Naive B cell (primary cell): ENCODE data around the gene NAA40. TPM values are rescaled to one million over a fixed set of nuclear protein-coding genes. Genes with fewer than 3 reads are reported as not detected.

Experiments used
- ATAC-seq, 2 donors: fragments of 150-1000 bp; cut with Tn5 transposase; 2 replicates each; pipeline ENCODE4 v1.10.0; 2021; ENCODE audit warnings: low read depth in 2 of 2, mild to moderate bottlenecking in 2 of 2, moderate library complexity in 2 of 2
- DNase-seq: peaks from one replicate; pipeline ENCODE4 v3.0.0; 2022
- H3K27ac Mint-ChIP-seq, 6 donors: one replicate each; pipeline ENCODE4 v1.8.0; 2020 to 2022; ENCODE audit warnings: mild to moderate bottlenecking in 6 of 6, mixed read lengths in 6 of 6, moderate library complexity in 5 of 6, inconsistent platforms in 2 of 6
- H3K27me3 Mint-ChIP-seq, 3 donors: one replicate each; pipeline ENCODE4 v1.8.0; 2021 to 2022; ENCODE audit warnings: mixed read lengths in 3 of 3, mild to moderate bottlenecking in 1 of 3
- H3K36me3 Mint-ChIP-seq, 2 donors: one replicate each; pipeline ENCODE4 v1.8.0; 2020 to 2022; ENCODE audit warnings: mixed read lengths in 2 of 2, inconsistent platforms in 1 of 2, mild to moderate bottlenecking in 1 of 2
- H3K4me1 Mint-ChIP-seq, 3 donors: one replicate each; pipeline ENCODE4 v1.8.0; 2020 to 2022; ENCODE audit warnings: mixed read lengths in 3 of 3, inconsistent platforms in 1 of 3, mild to moderate bottlenecking in 1 of 3, moderate library complexity in 1 of 3
- H3K4me3 Mint-ChIP-seq, 8 donors: one replicate each; pipeline ENCODE4 v1.8.0; 2020 to 2022; ENCODE audit warnings: mild to moderate bottlenecking in 8 of 8, mixed read lengths in 8 of 8, moderate library complexity in 8 of 8, inconsistent platforms in 2 of 8
- H3K9me3 Mint-ChIP-seq, 7 donors: one replicate each; pipeline ENCODE4 v1.8.0; 2020 to 2022; ENCODE audit warnings: mixed read lengths in 7 of 7, mild to moderate bottlenecking in 5 of 7, inconsistent platforms in 2 of 7, moderate library complexity in 1 of 7
- polyA plus RNA-seq, 6 donors: library from polyadenylated mRNA; unstranded; fragments of 300-500 nt; fragmentation: Illumina TruSeq; gene quantifications; one replicate each; pipeline ENCODE4 v1.2.3, GENCODE V29; 2021; ENCODE audit warnings: low read depth in 6 of 6

The NAA40 gene
- 10 to 100 TPM in 4 of 6 donors, 1 to 10 TPM in 2; 8.2 to 18.4 (median 11.8) TPM for polyA plus RNA-seq

DNA sequence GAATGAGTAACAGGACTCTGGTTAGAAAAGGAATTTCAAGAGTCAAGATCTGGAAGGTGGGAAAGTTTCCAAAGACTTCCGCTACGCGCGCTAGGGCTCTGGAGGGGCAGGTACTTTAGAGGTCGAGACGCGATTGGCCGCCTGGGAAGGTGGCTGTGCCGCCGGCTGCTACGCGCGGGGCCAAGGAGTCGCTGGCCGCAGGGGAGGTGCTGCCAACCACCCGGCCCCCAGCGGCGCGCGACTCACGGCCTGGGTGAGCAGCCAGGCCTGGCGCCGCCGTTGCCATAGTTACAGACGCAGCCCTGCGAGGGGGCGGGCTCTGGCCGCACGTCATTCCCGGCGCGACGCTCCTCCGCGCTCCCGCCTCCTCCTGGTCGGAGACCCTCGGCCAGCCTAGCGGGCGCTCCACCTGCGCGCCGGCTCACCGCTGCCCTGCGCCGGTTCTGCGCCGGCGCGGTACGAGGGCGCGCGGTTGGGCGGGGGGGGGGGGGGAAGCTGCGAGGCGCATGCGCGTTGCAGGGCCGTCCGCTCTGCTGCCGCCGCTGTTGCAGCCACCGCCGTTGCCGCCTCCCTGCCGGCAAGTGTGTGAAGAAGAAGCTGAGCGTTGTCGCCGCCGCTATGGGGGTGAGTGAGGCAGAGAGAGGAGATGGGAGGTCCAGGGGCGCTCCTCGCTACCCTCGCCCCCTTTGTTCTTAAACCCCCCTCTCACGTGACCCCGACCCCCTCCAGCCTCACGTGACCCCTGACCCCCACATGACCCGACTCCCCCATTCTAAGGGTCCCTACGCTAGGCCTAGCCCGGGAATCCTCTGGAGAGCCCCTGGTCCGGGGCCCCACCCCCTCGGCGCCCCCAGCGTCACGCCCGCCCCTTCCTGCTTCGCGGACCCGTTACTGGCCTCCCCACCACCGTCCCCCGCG lies at the start of gene NAA40:
TSS of gene NAA40 (plus strand) at position 524 of the 918 bp plus-strand sequence. CDS start at position 619, 95 bp downstream.
- Mint-ChIP-seq H3K27ac (peak within 1 kb of the TSS; percentile 81 to 97 (median 92)), H3K4me3 (peak within 1 kb of the TSS; percentile 78 to 94 (median 91))

GRCh38 chr11:63889344-63889743 lies 49.5 kb upstream of the NAA40 start:
- ATAC-seq (no peak), DNase-seq (no peak)
- Mint-ChIP-seq H3K4me3 (peak overlapping the region; percentile 75 to 96 (median 90)), H3K9me3 (no peaks in the 10 kb centered on the region), H3K36me3 (peaks cover 0 to 4% of the 10 kb centered on the region in 2 donors), H3K27ac (peak overlapping the region; percentile 53 to 92 (median 78)), H3K27me3 (no peaks in the 10 kb centered on the region), H3K4me1 (peaks cover 55 to 75% (median 74%) of the 10 kb centered on the region in 3 donors)

More for the DNA sequence above, at the start of gene NAA40:
- Mint-ChIP-seq H3K9me3 (no peaks in the 10 kb centered on the region), H3K4me1 (peaks cover 30 to 43% (median 41%) of the 10 kb centered on the region in 3 donors), H3K27me3 (no peaks in the 10 kb centered on the region), H3K36me3 (no peaks in the 10 kb centered on the region)
- DNase-seq (peak; percentile 89), ATAC-seq (peak; percentile 84 to 86)

- Mint-ChIP-seq H3K27ac (peak overlapping the region in 5 of 6 donors; percentile 57 to 93 (median 74)), H3K36me3 (peaks cover 0 to 4% of the 10 kb centered on the region in 2 donors), H3K4me1 (peaks cover 53 to 68% (median 65%) of the 10 kb centered on the region in 3 donors), H3K27me3 (no peaks in the 10 kb centered on the region), H3K4me3 (peak overlapping the region in 3 of 8 donors; percentile 32 to 88 (median 86)), H3K9me3 (no peaks in the 10 kb centered on the region)
- no peak for DNase-seq
- no peak for ATAC-seq
Observed at GRCh38 chr11:63890368-63890767, 48.4 kb upstream of the NAA40 start.

GRCh38 chr11:63892228-63892627 lies 46.6 kb upstream of the NAA40 start:
- ATAC-seq (no peak), DNase-seq (no peak)
- Mint-ChIP-seq H3K36me3 (peaks cover 7 to 9% of the 10 kb centered on the region in 2 donors), H3K27me3 (no peaks in the 10 kb centered on the region), H3K27ac (peak overlapping the region in 4 of 6 donors; percentile 31 to 42 (median 36)), H3K4me1 (peaks cover 48 to 58% (median 57%) of the 10 kb centered on the region in 3 donors), H3K4me3 (no peak overlapping the region), H3K9me3 (no peaks in the 10 kb centered on the region)

- Mint-ChIP-seq H3K27me3 (no peaks in the 10 kb centered on the region), H3K9me3 (no peaks in the 10 kb centered on the region), H3K4me1 (peaks cover 38 to 47% (median 46%) of the 10 kb centered on the region in 3 donors), H3K4me3 (peak overlapping the region in 1 of 8 donors; percentile 4), H3K36me3 (peaks cover 7 to 19% of the 10 kb centered on the region in 2 donors), H3K27ac (no peak overlapping the region)
- DNase-seq (no peak), ATAC-seq (no peak)
Observed at GRCh38 chr11:63893355-63893754, 45.4 kb upstream of the NAA40 start.

- H3K4me1 Mint-ChIP-seq, result peaks cover 14 to 22% (median 19%) of the 10 kb centered on the region in 3 donors
- DNase-seq, result no peak
- peak overlapping the region in 2 of 6 donors; percentile 9 to 22 for H3K27ac Mint-ChIP-seq
- peaks cover 20 to 22% of the 10 kb centered on the region in 2 donors for H3K36me3 Mint-ChIP-seq
- H3K27me3 Mint-ChIP-seq, result no peaks in the 10 kb centered on the region
- no peak for ATAC-seq
- no peak overlapping the region for H3K4me3 Mint-ChIP-seq
- no peaks in the 10 kb centered on the region for H3K9me3 Mint-ChIP-seq
Observed at GRCh38 chr11:63896071-63896470, 42.7 kb upstream of the NAA40 start.

- H3K27me3 Mint-ChIP-seq, result no peaks in the 10 kb centered on the region
- H3K9me3 Mint-ChIP-seq, result no peaks in the 10 kb centered on the region
- H3K4me3 Mint-ChIP-seq, result no peak overlapping the region
- H3K4me1 Mint-ChIP-seq, result peaks cover 4 to 12% (median 6%) of the 10 kb centered on the region in 3 donors
- H3K36me3 Mint-ChIP-seq, result peaks cover 30 to 33% of the 10 kb centered on the region in 2 donors
- DNase-seq (no peak), ATAC-seq (no peak)
- H3K27ac Mint-ChIP-seq, result no peak overlapping the region
Observed at GRCh38 chr11:63897459-63898146, 41.2 kb upstream of the NAA40 start.

GRCh38 chr11:63901660-63902059 lies 37.1 kb upstream of the NAA40 start:
- H3K27me3 Mint-ChIP-seq, result no peaks in the 10 kb centered on the region
- no peak overlapping the region for H3K4me3 Mint-ChIP-seq
- DNase-seq (no peak), ATAC-seq (no peak)
- H3K36me3 Mint-ChIP-seq, result peaks cover 20 to 58% of the 10 kb centered on the region in 2 donors
- H3K27ac Mint-ChIP-seq, result peak overlapping the region in 1 of 6 donors; percentile 32
- no peaks in the 10 kb centered on the region for H3K9me3 Mint-ChIP-seq
- peaks cover 0 to 8% (median 5%) of the 10 kb centered on the region in 3 donors for H3K4me1 Mint-ChIP-seq

DNA sequence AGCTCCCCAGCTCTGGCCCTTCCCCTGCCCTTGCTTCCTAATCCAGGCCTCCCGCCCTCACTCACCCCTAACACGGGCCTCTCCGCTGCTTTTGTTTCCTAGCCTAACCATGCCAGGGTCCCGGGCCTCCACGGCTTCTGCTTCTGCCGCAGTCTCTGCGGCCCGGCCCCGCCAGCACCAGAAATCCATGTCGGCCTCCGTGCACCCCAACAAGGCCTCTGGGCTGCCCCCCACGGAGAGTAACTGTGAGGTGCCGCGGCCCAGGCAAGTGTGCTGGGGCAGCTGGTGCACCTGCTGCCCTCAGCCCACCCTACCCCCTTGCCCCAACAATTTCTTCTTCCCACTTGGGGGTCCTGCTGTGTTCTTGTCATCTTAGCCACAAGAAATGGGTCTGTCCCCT lies 34.9 kb upstream of the NAA40 start:
- no peak overlapping the region for H3K4me3 Mint-ChIP-seq
- H3K27ac Mint-ChIP-seq, result peak overlapping the region in 1 of 6 donors; percentile 72
- H3K36me3 Mint-ChIP-seq, result peaks cover 11 to 61% of the 10 kb centered on the region in 2 donors
- peaks cover 2 to 12% (median 10%) of the 10 kb centered on the region in 3 donors for H3K4me1 Mint-ChIP-seq
- H3K27me3 Mint-ChIP-seq, result no peaks in the 10 kb centered on the region
- no peaks in the 10 kb centered on the region for H3K9me3 Mint-ChIP-seq
- ATAC-seq (no peak), DNase-seq (no peak)

DNA sequence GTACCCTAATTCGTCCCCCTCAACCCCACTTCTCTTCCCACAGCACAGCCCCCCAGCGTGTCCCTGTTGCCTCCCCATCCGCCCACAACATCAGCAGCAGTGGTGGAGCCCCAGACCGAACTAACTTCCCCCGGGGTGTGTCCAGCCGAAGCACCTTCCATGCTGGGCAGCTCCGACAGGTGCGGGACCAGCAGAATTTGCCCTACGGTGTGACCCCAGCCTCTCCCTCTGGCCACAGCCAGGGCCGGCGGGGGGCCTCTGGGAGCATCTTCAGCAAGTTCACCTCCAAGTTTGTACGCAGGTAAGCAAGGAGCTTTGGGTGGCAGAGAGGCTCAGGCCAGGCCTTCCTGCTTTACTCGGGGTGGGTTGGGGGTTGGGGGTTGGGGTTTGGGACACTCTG lies 34.1 kb upstream of the NAA40 start:
- DNase-seq (no peak), ATAC-seq (no peak)
- peaks cover 11 to 55% of the 10 kb centered on the region in 2 donors for H3K36me3 Mint-ChIP-seq
- H3K27me3 Mint-ChIP-seq, result no peaks in the 10 kb centered on the region
- peak overlapping the region in 3 of 6 donors; percentile 57 to 88 (median 60) for H3K27ac Mint-ChIP-seq
- H3K4me3 Mint-ChIP-seq, result peak overlapping the region in 1 of 8 donors; percentile 28
- no peaks in the 10 kb centered on the region for H3K9me3 Mint-ChIP-seq
- H3K4me1 Mint-ChIP-seq, result peaks cover 2 to 12% (median 10%) of the 10 kb centered on the region in 3 donors

DNA sequence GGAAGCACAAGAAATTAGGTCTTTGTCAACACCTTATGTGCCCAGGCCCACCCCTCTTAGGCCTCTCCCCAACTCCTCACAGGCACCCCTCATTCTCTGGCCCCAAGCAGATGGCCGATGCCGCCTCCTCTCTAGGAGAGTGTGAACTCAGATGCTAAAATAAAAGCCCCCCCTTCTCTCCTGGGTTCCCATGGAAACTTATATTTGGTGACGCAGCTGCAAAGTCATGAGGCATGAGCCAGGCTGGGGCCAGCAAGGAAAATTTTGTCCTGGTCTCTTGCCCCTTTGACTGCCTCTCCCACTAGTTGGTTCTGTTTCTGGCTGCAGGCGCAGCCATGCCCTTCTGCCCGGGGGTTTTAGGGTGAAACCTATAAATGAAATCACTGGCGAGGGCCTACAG lies 33.6 kb upstream of the NAA40 start:
- H3K27me3 Mint-ChIP-seq, result no peaks in the 10 kb centered on the region
- ATAC-seq (no peak), DNase-seq (no peak)
- H3K27ac Mint-ChIP-seq, result no peak overlapping the region
- H3K9me3 Mint-ChIP-seq, result no peaks in the 10 kb centered on the region
- peaks cover 2 to 12% (median 10%) of the 10 kb centered on the region in 3 donors for H3K4me1 Mint-ChIP-seq
- H3K36me3 Mint-ChIP-seq, result peaks cover 11 to 55% of the 10 kb centered on the region in 2 donors
- no peak overlapping the region for H3K4me3 Mint-ChIP-seq

DNA sequence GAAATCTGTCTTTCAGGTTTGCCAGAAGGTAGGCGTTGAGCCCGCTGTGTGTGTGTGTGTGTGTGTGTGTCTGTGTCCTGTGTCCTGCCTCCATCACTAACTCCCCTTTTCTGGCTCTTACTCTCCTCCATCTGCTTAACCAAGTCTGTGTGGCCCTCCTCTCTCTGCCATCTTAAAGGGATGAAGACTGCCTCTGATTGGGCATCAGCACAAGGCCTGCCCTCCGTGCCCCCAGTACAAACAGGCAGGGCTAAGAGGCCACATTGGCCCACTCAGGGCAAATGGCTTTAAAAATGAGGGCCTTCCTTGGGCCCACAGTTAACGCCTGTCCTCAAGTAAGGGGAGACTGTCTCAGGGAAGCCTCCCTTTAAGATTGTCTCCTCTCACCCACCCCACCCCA lies 32.7 kb upstream of the NAA40 start:
- H3K4me3 Mint-ChIP-seq, result no peak overlapping the region
- no peaks in the 10 kb centered on the region for H3K9me3 Mint-ChIP-seq
- H3K4me1 Mint-ChIP-seq, result peaks cover 2 to 11% (median 10%) of the 10 kb centered on the region in 3 donors
- peaks cover 9 to 46% of the 10 kb centered on the region in 2 donors for H3K36me3 Mint-ChIP-seq
- no peaks in the 10 kb centered on the region for H3K27me3 Mint-ChIP-seq
- H3K27ac Mint-ChIP-seq, result peak overlapping the region in 1 of 6 donors; percentile 47
- DNase-seq (no peak), ATAC-seq (no peak)

DNA sequence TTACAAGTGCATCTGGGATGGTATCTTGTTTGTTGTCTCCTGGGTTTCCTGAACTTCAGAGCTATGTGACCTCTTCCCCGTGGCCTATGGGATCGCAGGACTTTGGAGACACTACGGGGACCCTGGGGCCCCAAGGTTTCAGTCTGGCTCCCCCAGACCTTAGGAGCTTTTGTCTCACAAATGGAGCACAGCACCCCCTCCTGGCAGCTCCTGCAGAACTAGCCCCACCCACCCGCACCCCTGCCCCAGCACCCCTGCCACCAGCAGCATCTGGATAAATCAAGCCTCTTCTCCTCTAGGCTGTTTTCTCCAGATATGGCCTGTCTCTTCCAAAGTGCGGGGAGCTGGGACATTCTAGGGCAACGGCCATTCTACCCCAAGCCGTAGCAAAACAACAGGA lies 32.2 kb upstream of the NAA40 start:
- Mint-ChIP-seq H3K4me1 (peaks cover 2 to 10% (median 6%) of the 10 kb centered on the region in 3 donors), H3K36me3 (peaks cover 4 to 41% of the 10 kb centered on the region in 2 donors), H3K27me3 (no peaks in the 10 kb centered on the region), H3K27ac (peak overlapping the region in 2 of 6 donors; percentile 47 to 70), H3K9me3 (no peaks in the 10 kb centered on the region), H3K4me3 (peak overlapping the region in 1 of 8 donors; percentile 75)
- DNase-seq, result peak; percentile 28
- ATAC-seq, result peak; percentile 63 to 65
